Effector memory CD4-positive, alpha-beta T cell (primary cell): ENCODE measurements around the gene AEN.
A peak's percentile ranks its signal among the peaks of the same experiment; 100 is the strongest.
"Not testable (repeated sequence)": the region's sequence is repeated elsewhere in the genome, so short reads cannot be mapped to it uniquely, and the experiment has no call there.

ENCODE experiments used
- DNase-seq, 3 donors: peaks; one replicate each; pipeline ENCODE4 v3.0.0-alpha.2; 2020
- H3K27ac ChIP-seq: 2 replicates; pipeline ENCODE4 v1.7.0; 2013; ENCODE audit warnings: mild to moderate bottlenecking, low read length, moderate library complexity; ENCODE audit not compliant: insufficient read depth, poor library complexity, severe bottlenecking
- H3K27me3 ChIP-seq: replicated peaks from 2 replicates; pipeline ENCODE4 v1.7.0; 2013; ENCODE audit warnings: mild to moderate bottlenecking, low read length; ENCODE audit not compliant: insufficient read depth, control insufficient read depth, poor library complexity, severe bottlenecking
- H3K36me3 ChIP-seq: 2 replicates; pipeline ENCODE4 v1.7.0; 2013; ENCODE audit warnings: mild to moderate bottlenecking, low read length, moderate library complexity; ENCODE audit not compliant: control insufficient read depth, insufficient read depth
- H3K4me1 ChIP-seq: 2 replicates; pipeline ENCODE4 v1.7.0; 2013; ENCODE audit warnings: low read length, mild to moderate bottlenecking; ENCODE audit not compliant: control insufficient read depth, insufficient read depth, poor library complexity, severe bottlenecking
- H3K4me3 ChIP-seq: 2 replicates; pipeline ENCODE4 v1.7.0; 2013; ENCODE audit warnings: low read length, low read depth, mild to moderate bottlenecking; ENCODE audit not compliant: insufficient read depth, poor library complexity, severe bottlenecking
- H3K9me3 ChIP-seq: 2 replicates; pipeline ENCODE4 v1.7.0; 2013; ENCODE audit warnings: mild to moderate bottlenecking, low read length, moderate library complexity; ENCODE audit not compliant: control insufficient read depth

The AEN gene

DNA sequence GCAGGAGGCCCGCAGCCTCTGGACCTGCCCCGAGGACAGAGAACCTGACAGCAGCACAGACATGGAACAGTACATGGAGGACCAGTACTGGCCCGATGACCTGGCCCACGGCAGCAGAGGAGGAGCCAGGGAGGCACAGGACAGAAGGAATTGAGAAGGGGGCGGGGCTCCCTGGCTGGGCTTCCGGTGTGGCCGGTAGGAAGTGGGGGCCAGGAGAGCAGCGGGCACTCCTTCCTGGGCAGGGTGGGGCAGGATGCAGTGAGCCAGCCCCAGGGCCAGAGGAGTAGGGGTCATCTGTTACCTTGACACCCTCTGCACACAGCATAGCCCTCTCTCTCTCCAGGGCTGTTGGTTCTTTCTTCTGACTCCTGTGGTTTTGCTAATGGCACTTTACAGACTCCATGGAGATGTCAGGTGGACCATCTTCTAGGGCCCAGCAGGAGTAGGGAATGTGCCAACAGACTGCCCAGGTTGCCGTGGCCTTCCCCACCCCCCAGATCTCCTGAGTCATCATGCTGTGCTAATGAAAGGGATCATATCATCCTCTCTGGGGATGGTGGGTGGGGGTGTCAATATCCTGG lies 9.1 kb downstream of the AEN start:
- peak overlapping the region; percentile 62 for H3K27ac ChIP-seq

DNA sequence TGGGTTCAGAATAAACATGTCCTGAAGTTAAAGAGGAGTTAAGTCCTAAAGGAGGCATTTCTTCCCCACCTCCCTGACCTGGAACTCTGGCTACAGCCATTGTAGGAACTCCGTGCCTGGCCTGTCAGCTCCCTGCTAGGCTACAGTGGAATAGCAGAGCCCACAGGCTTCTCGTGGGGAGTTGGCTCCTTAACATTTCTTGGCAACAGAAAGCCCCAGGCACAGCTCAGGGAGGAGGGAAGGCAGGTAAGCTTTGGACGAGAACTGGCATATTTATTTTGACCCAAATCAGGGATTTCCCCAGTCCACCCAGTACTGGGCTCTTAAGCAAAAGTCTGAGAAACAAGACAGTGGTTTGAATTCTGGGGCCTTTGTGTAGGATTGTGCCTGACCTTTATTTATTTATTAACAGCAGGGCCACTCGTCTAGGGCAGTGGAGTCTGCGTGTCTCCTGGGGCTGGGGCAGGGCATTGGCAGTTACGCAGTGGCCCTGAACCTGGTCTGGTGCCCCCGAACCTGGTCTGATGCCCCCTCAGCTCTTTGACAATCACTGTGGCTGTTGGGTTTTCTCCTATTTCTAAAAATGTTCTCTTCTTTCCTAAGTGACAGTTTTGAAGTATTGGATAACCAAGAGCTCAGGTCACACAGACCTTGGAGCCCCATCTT lies 9.8 kb downstream of the AEN start:
- Histone ChIP-seq H3K36me3 (peaks cover 33% of the 10 kb centered on the region), H3K4me1 (peaks cover 68% of the 10 kb centered on the region), H3K27me3 (no peaks in the 10 kb centered on the region), H3K27ac (peak overlapping the region; percentile 62), H3K4me3 (no peak overlapping the region), H3K9me3 (no peaks in the 10 kb centered on the region)
- no peak for DNase-seq

More for the DNA sequence above, 9.1 kb downstream of the AEN start:
- no peaks in the 10 kb centered on the region for H3K9me3 ChIP-seq
- DNase-seq, result peak in 1 of 3 donors; percentile 32
- H3K4me1 ChIP-seq, result peaks cover 68% of the 10 kb centered on the region
- H3K36me3 ChIP-seq, result peaks cover 33% of the 10 kb centered on the region
- H3K4me3 ChIP-seq, result peak overlapping the region; percentile 6
- H3K27me3 ChIP-seq, result no peaks in the 10 kb centered on the region

- Histone ChIP-seq H3K4me3 (no peak overlapping the region), H3K9me3 (no peaks in the 10 kb centered on the region), H3K4me1 (peaks cover 68% of the 10 kb centered on the region), H3K36me3 (peaks cover 33% of the 10 kb centered on the region), H3K27me3 (no peaks in the 10 kb centered on the region), H3K27ac (peak overlapping the region; percentile 62)
- DNase-seq, result no peak
Measured at GRCh38 chr15:88631464-88632028, 10.4 kb downstream of the AEN start.

- H3K27ac ChIP-seq, H3K27me3 ChIP-seq, H3K9me3 ChIP-seq, DNase-seq, H3K4me3 ChIP-seq: not testable (repeated sequence)
- peaks cover 69% of the 10 kb centered on the region for H3K4me1 ChIP-seq
- peaks cover 33% of the 10 kb centered on the region for H3K36me3 ChIP-seq
Measured at GRCh38 chr15:88632797-88633196, 11.7 kb downstream of the AEN start.

- Histone ChIP-seq H3K27me3 (no peaks in the 10 kb centered on the region), H3K36me3 (peaks cover 24% of the 10 kb centered on the region), H3K27ac (peak overlapping the region; percentile 98), H3K4me1 (peaks cover 63% of the 10 kb centered on the region), H3K9me3 (no peaks in the 10 kb centered on the region), H3K4me3 (no peak overlapping the region)
- no peak for DNase-seq
Measured at GRCh38 chr15:88634449-88634848, 13.3 kb downstream of the AEN start.

DNA sequence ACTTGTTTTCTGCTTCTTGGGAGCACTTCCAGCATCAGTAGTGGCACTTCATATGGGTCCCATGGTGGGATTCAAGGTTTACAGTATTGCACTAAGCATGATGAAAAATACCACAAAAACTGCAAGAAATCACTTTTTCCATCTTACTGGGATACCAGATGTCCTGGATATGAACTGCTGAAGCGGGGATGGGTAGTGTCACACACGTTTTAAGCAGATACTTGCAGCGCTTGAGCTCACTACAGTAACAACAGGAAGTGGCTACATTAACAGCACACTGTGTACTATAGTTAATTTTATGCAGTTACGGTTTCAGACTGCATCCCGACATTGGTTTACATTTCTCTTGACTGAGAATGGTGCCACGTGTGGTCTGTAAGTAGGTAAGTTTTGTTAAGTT lies 14.2 kb downstream of the AEN start:
- Histone ChIP-seq H3K36me3 (peaks cover 15% of the 10 kb centered on the region), H3K4me1 (peaks cover 62% of the 10 kb centered on the region), H3K27me3 (no peaks in the 10 kb centered on the region), H3K27ac (peak overlapping the region; percentile 98), H3K9me3 (no peaks in the 10 kb centered on the region), H3K4me3 (peak overlapping the region; percentile 45)
- DNase-seq, result peak in 1 of 3 donors; percentile 29

DNA sequence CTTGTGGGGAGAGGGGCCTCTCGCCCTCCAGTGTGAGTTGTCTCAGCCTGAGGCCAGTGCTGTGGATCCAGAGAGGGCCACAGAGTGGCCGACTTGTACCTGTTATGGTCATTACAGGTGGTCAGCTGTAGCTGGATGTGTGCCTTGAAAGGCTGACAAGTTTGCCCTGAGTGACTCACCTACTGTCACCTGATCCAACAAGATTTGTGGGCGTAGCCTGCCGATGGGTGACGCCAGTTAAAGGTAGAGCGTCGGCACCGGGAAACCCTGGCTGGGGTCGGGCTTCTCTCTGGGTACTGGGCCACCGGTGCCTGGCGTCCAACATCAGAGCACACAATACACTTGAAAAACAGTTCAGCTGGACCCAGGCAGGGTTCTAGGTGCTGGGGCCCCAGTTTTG lies 14.9 kb downstream of the AEN start:
- Histone ChIP-seq H3K4me1 (peaks cover 62% of the 10 kb centered on the region), H3K27ac (peak overlapping the region; percentile 98), H3K27me3 (no peaks in the 10 kb centered on the region), H3K4me3 (peak overlapping the region; percentile 45), H3K36me3 (peaks cover 8% of the 10 kb centered on the region), H3K9me3 (no peaks in the 10 kb centered on the region)
- peak; percentile 75 to 79 (median 75) for DNase-seq

DNA sequence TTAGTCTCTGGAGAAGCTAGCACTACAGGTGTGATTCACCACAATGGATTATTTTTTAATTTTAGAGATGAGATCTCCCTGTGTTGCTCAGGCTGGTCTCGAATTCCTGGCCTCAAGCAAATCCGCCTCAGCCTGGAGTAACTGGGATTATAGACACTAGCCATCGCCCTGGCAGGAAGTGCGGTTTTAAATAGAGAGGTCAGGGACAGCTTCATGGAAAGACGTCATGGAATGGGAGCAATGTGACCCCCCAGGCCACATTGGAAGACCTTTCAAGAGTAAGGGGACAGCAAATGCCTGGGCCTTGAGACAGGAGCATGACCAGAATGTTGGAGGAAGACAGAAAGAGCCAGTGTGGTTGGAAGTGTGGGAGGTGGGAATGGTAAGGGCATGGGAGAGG lies 15.5 kb downstream of the AEN start:
- Histone ChIP-seq H3K4me3 (peak overlapping the region; percentile 45), H3K27ac (peak overlapping the region; percentile 98), H3K36me3 (peaks cover 3% of the 10 kb centered on the region), H3K4me1 (peaks cover 62% of the 10 kb centered on the region), H3K27me3 (no peaks in the 10 kb centered on the region), H3K9me3 (no peaks in the 10 kb centered on the region)
- DNase-seq, result no peak

GRCh38 chr15:88637436-88637835 lies 16.3 kb downstream of the AEN start:
- Histone ChIP-seq H3K4me3 (no peak overlapping the region), H3K27me3 (no peaks in the 10 kb centered on the region), H3K27ac (peak overlapping the region; percentile 98), H3K9me3 (no peaks in the 10 kb centered on the region), H3K4me1 (peaks cover 69% of the 10 kb centered on the region), H3K36me3 (peaks cover 7% of the 10 kb centered on the region)
- no peak for DNase-seq
